Measurements from ENCODE around the gene METTL27.

Gene METTL27

DNA sequence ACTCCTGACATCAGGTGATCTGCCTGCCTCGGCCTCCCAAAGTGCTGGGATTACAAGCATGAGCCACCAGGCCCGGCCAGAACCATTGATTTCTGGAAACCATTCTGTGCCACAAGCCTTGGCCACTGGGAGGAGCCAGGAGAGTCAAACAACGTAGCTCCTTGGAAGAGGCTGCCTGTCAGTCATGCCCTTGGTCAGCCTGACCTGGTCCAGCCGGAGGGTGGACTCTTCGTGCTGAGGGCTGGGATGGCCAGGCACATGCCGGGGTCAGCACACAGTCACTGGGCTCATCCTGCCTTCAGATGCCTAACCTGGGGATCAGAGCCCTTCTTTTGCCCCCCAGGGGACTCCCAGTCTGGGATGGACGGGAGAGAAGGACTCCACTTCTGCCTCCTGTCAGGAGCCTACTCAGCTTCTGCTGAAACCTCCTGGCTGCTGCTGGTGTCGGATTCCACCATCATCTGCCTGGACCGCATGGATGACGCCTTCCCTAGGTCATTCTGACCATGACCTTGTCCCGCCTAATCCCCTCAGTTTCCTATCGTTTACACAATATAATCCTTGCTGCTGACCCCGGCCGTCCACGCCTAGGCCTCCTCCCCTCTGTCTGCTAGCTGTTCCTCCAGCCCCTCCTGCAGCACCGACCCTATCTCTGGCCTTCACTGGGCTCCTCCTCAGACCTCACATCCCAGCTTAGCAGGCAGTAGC lies 49.0 kb upstream of the METTL27 start:
- Histone ChIP-seq H3K4me3 (ENCODE audit: low read depth, low read length) (no peak overlapping the region), H3K4me1 (ENCODE audit: control insufficient read depth, insufficient read depth, low read length) (no peaks in the 10 kb centered on the region), H3K27ac (ENCODE audit: extremely low read depth, low read depth, low read length) (no peak overlapping the region), H3K9me3 (ENCODE audit: control insufficient read depth, insufficient read depth, low read depth, low read length) (no peaks in the 10 kb centered on the region), H3K36me3 (ENCODE audit: control insufficient read depth in 2 of 2, insufficient read depth in 1 of 2, low read length in 2 of 2) (no peaks in the 10 kb centered on the region)
- ChIA-PET POLR2A (no interaction called here), CTCF (interaction anchor here (0.8 kb wide), 1 partner anchor 11 kb away, joined by 4 read pairs; no protein-coding TSS in a partner anchor)
- TF ChIP-seq, protein P1, sequence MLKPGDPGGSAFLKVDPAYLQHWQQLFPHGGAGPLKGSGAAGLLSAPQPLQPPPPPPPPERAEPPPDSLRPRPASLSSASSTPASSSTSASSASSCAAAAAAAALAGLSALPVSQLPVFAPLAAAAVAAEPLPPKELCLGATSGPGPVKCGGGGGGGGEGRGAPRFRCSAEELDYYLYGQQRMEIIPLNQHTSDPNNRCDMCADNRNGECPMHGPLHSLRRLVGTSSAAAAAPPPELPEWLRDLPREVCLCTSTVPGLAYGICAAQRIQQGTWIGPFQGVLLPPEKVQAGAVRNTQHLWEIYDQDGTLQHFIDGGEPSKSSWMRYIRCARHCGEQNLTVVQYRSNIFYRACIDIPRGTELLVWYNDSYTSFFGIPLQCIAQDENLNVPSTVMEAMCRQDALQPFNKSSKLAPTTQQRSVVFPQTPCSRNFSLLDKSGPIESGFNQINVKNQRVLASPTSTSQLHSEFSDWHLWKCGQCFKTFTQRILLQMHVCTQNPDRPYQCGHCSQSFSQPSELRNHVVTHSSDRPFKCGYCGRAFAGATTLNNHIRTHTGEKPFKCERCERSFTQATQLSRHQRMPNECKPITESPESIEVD (tag by site-specific recombination; IDR thresholded peaks at IDR 0.05): no peak
- TF ChIP-seq ZNF610 (tag by site-specific recombination; IDR thresholded peaks at IDR 0.05; ENCODE audit: borderline replicate concordance) (no peak), ZIC2 (tag by site-specific recombination; IDR thresholded peaks at IDR 0.05) (no peak), ZNF175 (tag by site-specific recombination; IDR thresholded peaks at IDR 0.05) (no peak), ZNF311 (tag by site-specific recombination; IDR thresholded peaks at IDR 0.05; ENCODE audit: borderline replicate concordance) (no peak), REPIN1 (tag by site-specific recombination; IDR thresholded peaks at IDR 0.05; ENCODE audit: low read depth) (no peak), ZNF426 (tag by site-specific recombination; IDR thresholded peaks at IDR 0.05) (no peak), ZNF473 (tag by site-specific recombination; IDR thresholded peaks at IDR 0.05) (no peak), ZNF341 (tag by site-specific recombination; IDR thresholded peaks at IDR 0.05; ENCODE audit: low read depth) (no peak)
- TF ChIP-seq, protein P2, sequence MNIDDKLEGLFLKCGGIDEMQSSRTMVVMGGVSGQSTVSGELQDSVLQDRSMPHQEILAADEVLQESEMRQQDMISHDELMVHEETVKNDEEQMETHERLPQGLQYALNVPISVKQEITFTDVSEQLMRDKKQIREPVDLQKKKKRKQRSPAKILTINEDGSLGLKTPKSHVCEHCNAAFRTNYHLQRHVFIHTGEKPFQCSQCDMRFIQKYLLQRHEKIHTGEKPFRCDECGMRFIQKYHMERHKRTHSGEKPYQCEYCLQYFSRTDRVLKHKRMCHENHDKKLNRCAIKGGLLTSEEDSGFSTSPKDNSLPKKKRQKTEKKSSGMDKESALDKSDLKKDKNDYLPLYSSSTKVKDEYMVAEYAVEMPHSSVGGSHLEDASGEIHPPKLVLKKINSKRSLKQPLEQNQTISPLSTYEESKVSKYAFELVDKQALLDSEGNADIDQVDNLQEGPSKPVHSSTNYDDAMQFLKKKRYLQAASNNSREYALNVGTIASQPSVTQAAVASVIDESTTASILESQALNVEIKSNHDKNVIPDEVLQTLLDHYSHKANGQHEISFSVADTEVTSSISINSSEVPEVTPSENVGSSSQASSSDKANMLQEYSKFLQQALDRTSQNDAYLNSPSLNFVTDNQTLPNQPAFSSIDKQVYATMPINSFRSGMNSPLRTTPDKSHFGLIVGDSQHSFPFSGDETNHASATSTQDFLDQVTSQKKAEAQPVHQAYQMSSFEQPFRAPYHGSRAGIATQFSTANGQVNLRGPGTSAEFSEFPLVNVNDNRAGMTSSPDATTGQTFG (tag by site-specific recombination; IDR thresholded peaks at IDR 0.05; ENCODE audit: borderline replicate concordance): no peak
- TF ChIP-seq, protein P3, sequence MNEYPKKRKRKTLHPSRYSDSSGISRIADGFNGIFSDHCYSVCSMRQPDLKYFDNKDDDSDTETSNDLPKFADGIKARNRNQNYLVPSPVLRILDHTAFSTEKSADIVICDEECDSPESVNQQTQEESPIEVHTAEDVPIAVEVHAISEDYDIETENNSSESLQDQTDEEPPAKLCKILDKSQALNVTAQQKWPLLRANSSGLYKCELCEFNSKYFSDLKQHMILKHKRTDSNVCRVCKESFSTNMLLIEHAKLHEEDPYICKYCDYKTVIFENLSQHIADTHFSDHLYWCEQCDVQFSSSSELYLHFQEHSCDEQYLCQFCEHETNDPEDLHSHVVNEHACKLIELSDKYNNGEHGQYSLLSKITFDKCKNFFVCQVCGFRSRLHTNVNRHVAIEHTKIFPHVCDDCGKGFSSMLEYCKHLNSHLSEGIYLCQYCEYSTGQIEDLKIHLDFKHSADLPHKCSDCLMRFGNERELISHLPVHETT (tag by site-specific recombination; IDR thresholded peaks at IDR 0.05): no peak
- TF ChIP-seq, protein P4, sequence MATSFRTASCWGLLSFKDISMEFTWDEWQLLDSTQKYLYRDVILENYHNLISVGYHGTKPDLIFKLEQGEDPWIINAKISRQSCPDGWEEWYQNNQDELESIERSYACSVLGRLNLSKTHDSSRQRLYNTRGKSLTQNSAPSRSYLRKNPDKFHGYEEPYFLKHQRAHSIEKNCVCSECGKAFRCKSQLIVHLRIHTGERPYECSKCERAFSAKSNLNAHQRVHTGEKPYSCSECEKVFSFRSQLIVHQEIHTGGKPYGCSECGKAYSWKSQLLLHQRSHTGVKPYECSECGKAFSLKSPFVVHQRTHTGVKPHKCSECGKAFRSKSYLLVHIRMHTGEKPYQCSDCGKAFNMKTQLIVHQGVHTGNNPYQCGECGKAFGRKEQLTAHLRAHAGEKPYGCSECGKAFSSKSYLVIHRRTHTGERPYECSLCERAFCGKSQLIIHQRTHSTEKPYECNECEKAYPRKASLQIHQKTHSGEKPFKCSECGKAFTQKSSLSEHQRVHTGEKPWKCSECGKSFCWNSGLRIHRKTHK (tag by site-specific recombination; IDR thresholded peaks at IDR 0.05): no peak
- TF ChIP-seq, protein P5, sequence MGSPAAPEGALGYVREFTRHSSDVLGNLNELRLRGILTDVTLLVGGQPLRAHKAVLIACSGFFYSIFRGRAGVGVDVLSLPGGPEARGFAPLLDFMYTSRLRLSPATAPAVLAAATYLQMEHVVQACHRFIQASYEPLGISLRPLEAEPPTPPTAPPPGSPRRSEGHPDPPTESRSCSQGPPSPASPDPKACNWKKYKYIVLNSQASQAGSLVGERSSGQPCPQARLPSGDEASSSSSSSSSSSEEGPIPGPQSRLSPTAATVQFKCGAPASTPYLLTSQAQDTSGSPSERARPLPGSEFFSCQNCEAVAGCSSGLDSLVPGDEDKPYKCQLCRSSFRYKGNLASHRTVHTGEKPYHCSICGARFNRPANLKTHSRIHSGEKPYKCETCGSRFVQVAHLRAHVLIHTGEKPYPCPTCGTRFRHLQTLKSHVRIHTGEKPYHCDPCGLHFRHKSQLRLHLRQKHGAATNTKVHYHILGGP (tag by site-specific recombination; IDR thresholded peaks at IDR 0.05): no peak

DNA sequence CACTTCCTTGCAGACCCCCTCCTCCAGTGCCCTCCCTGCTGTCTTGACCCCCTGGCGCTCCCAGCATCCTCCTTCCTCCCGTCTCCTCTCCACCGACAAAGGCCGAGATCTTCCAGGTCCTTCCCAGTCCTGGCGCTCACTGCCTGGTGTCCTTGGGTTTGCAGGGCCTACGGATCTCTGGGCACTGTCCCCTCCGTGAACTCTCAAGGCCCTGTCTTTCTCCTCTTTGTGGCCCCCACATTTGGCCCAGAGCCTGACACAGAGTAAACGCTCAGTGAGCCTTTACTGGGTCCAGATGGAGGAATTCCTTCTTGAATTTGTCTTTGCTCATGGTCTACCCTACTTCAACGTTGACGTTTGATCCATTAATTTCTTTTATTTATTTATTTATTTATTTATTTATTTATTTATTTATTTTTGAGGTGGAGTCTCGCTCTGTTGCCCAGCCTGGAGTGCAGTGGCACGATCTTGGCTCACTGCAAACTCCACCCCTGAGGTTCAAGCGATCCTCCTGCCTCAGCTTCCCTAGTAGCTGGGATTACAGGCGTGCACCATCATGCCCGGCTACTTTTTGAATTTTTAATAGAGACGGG lies 48.3 kb upstream of the METTL27 start:
- Histone ChIP-seq H3K9me3 (ENCODE audit: control insufficient read depth, insufficient read depth, low read depth, low read length) (no peaks in the 10 kb centered on the region), H3K36me3 (ENCODE audit: control insufficient read depth in 2 of 2, insufficient read depth in 1 of 2, low read length in 2 of 2) (no peaks in the 10 kb centered on the region), H3K27ac (ENCODE audit: extremely low read depth, low read depth, low read length) (no peak overlapping the region), H3K4me1 (ENCODE audit: control insufficient read depth, insufficient read depth, low read length) (no peaks in the 10 kb centered on the region), H3K4me3 (ENCODE audit: low read depth, low read length) (no peak overlapping the region)
- CTCF ChIA-PET: no interaction called here
- POLR2A ChIA-PET: no interaction called here
- TF ChIP-seq MYNN (tag by site-specific recombination; IDR thresholded peaks at IDR 0.05; ENCODE audit: borderline replicate concordance) (no peak), ZNF138 (tag by site-specific recombination; IDR thresholded peaks at IDR 0.05; ENCODE audit: borderline replicate concordance) (0 out of 2 replicates have a peak, but pooled peaks have one; percentile 38), SP7 (tag by site-specific recombination; IDR thresholded peaks at IDR 0.05) (no peak), ZNF433 (tag by site-specific recombination; IDR thresholded peaks at IDR 0.05; ENCODE audit: low read depth) (peak; percentile 77)
- TF ChIP-seq, protein P6, sequence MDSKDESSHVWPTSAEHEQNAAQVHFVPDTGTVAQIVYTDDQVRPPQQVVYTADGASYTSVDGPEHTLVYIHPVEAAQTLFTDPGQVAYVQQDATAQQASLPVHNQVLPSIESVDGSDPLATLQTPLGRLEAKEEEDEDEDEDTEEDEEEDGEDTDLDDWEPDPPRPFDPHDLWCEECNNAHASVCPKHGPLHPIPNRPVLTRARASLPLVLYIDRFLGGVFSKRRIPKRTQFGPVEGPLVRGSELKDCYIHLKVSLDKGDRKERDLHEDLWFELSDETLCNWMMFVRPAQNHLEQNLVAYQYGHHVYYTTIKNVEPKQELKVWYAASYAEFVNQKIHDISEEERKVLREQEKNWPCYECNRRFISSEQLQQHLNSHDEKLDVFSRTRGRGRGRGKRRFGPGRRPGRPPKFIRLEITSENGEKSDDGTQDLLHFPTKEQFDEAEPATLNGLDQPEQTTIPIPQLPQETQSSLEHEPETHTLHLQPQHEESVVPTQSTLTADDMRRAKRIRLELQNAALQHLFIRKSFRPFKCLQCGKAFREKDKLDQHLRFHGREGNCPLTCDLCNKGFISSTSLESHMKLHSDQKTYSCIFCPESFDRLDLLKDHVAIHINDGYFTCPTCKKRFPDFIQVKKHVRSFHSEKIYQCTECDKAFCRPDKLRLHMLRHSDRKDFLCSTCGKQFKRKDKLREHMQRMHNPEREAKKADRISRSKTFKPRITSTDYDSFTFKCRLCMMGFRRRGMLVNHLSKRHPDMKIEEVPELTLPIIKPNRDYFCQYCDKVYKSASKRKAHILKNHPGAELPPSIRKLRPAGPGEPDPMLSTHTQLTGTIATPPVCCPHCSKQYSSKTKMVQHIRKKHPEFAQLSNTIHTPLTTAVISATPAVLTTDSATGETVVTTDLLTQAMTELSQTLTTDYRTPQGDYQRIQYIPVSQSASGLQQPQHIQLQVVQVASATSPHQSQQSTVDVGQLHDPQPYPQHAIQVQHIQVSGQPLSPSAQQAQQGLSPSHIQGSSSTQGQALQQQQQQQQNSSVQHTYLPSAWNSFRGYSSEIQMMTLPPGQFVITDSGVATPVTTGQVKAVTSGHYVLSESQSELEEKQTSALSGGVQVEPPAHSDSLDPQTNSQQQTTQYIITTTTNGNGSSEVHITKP (tag by site-specific recombination; IDR thresholded peaks at IDR 0.05): no peak
- TF ChIP-seq, protein P7, sequence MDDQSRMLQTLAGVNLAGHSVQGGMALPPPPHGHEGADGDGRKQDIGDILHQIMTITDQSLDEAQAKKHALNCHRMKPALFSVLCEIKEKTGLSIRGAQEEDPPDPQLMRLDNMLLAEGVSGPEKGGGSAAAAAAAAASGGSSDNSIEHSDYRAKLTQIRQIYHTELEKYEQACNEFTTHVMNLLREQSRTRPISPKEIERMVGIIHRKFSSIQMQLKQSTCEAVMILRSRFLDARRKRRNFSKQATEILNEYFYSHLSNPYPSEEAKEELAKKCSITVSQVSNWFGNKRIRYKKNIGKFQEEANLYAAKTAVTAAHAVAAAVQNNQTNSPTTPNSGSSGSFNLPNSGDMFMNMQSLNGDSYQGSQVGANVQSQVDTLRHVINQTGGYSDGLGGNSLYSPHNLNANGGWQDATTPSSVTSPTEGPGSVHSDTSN (CRISPR knock-in tag; IDR thresholded peaks at IDR 0.05): no peak
